Left colon (tissue), 2 donors: ENCODE data around the gene PDS5B. TPM values are rescaled to one million over a fixed set of nuclear protein-coding genes. Genes with fewer than 3 reads are reported as not detected.
"Not testable (repeated sequence)": the region's sequence is repeated elsewhere in the genome, so short reads cannot be mapped to it uniquely, and the experiment has no call there.

Source experiments
- ATAC-seq: fragments of 200-7000 bp; cut with Tn5 transposase; one replicate; pipeline ENCODE4 v1.9.1; 2020; ENCODE audit warnings: mild to moderate bottlenecking, moderate library complexity
- DNase-seq, 2 donors: peaks; one replicate each; pipeline ENCODE4 v3.0.0-alpha.2; 2020
- intact Hi-C, 2 donors: fragments of 100-400 bp; cut with DNase I in 1 of 2; cut with micrococcal nuclease in 1 of 2; formaldehyde crosslinking; loops; one replicate each; pipeline versions ENCODE4 v1.11.2 to v1.14.0; 2022; cut with DNase I, micrococcal nuclease
- total RNA-seq, 2 donors: library from RNA; stranded (reverse); fragmentation: NEBNext Ultra II Directional; extraction: Animal tissue kit (Norgen Biotek cat#: 25700); gene quantifications; one replicate each; pipeline ENCODE4 v1.2.1, GENCODE V29; 2021
- donor health status: DM: no; HTN: no; CAD: no.
- donor health status: DM: yes; HTN: yes; CAD: no.

Gene PDS5B
- total RNA-seq, 2 donors from 2014 or later = 29.2 to 29.7 TPM

DNA sequence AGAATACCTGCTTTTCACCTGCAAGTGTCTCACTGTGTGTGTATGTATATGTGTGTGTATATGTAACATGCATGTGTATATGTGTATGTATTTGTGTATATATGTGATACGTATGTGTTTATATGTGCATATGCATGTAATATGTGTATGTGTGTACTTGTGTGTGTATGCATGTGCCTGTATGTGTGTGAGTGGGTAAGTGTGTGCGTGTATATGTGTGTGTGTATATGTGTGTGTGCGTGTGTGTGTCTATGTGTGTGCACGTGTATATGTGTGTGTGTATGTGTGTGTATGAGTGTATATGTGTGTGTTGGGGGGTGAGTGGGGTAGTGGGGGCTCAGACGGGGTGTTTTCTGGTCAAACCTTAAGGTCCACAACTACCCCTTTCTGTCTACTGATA lies 237.3 kb downstream of the PDS5B start:
- no peak for ATAC-seq
- no peak for DNase-seq

DNA sequence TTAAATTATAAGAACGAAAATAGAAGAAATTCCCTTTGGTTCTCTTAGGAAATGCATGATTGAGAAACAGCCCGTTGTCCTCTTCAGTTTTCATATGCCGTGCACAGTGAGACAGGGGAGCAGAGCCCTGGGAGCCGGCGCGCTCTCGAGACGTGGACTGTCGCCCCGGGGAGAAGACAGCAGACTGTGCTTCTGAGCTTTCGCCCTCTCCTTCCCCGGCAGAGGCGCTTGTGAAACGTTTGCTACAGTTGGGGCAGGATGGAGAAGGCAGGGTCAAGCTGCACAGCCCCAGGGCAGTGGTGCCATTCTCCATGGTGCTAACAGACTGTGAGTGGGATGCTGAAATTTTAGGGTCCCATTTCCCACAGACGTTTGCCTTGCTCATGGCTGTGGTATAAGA lies 237.8 kb downstream of the PDS5B start:
- ATAC-seq = no peak
- no peak for DNase-seq
- intact Hi-C loops = no loop called here

More for the DNA sequence above, 237.3 kb downstream of the PDS5B start:
- intact Hi-C loops = no loop called here

GRCh38 chr13:32824675-32825074 lies 238.4 kb downstream of the PDS5B start:
- ATAC-seq (no peak), DNase-seq (no peak)
- intact Hi-C loops = no loop called here

DNA sequence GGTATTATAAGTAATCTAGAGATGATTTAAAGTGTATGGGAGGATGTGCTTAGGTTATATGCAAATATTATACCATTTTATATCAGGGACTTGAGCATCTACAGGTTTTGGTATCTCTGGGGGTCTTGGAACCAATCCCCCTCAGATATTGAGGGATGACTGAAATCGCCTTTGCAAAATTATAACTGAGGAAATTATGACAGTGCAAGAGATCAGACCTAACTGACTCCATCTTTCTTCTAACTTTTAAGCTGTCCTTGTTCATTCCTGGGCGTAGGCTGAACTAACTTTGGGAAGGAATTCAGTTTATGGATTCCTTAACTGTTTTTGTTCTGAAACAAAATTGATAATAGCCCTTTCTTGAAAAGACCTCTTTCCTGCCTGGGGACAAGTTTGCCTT lies 239.2 kb downstream of the PDS5B start:
- DNase-seq (no peak), ATAC-seq (no peak)
- intact Hi-C loops = no loop called here

- DNase-seq, intact Hi-C loops, ATAC-seq: not testable (repeated sequence)
Measured at GRCh38 chr13:32826372-32826771, 240.1 kb downstream of the PDS5B start.

Other genes starting within 250 kb of the PDS5B start
- gene N4BP2L1, start 158.3 kb upstream of the PDS5B start, total RNA-seq = 10 to 100 TPM in 1 of 2 donors, 1 to 10 TPM in 1; 6.6 to 10.5 TPM
- 100 to 1,000 TPM in 1 of 2 donors, 10 to 100 TPM in 1; 87.6 to 101 TPM for gene N4BP2L2, start 47.7 kb upstream of the PDS5B start, total RNA-seq